BJ (cell line): ENCODE data around the gene CCDC107. TPM values are rescaled to one million over a fixed set of nuclear protein-coding genes. Genes with fewer than 3 reads are reported as not detected.

Experiments used
- CTCF ChIA-PET: fragments of 350-600 bp; formaldehyde crosslinking; extraction: SDS; loops from one replicate; lab custom pipeline; 2021; ENCODE audit warnings: antibody characterized with exemption, inconsistent platforms; lab: Yijun Ruan, JAX
- POLR2A ChIA-PET: fragments of 300-600 bp; sonication (Branson Sonifier 250); formaldehyde crosslinking; extraction: SDS; loops from one replicate; lab custom pipeline; 2021; ENCODE audit warnings: antibody characterized with exemption; lab: Charles Lee
- DNase-seq: peaks from one replicate; pipeline ENCODE4 v3.0.0-alpha.2; 2011; ENCODE audit warnings: low read depth
- H3K27me3 ChIP-seq: 2 replicates; pipeline ENCODE4 v1.6.0; 2011; ENCODE audit warnings: low read length; ENCODE audit not compliant: control insufficient read depth, insufficient read depth
- H3K36me3 ChIP-seq: 2 replicates; pipeline ENCODE4 v1.5.1; 2011; ENCODE audit warnings: low read length; ENCODE audit not compliant: control insufficient read depth, insufficient read depth
- H3K4me3 ChIP-seq: 2 replicates; pipeline ENCODE4 v1.5.1; 2011; ENCODE audit warnings: low read depth, mild to moderate bottlenecking, control low read depth, low read length
- CTCF ChIP-seq: IDR thresholded peaks from 2 replicates; pipeline ENCODE4 v1.5.1; 2011; ENCODE audit warnings: low read depth, mild to moderate bottlenecking, control low read depth, inconsistent platforms, low read length, moderate library complexity; ENCODE audit not compliant: insufficient read depth
- polyA plus RNA-seq: library from polyadenylated mRNA; depleted of rRNA; stranded (reverse); fragments of >200 nt; gene quantifications from 2 replicates; pipeline ENCODE4 v1.2.3, GENCODE V29; 2011

CCDC107 gene
- polyA plus RNA-seq, 1 experiment: 27.9 TPM

GRCh38 chr9:35650341-35651158 lies 7.5 kb upstream of the CCDC107 start, which contains the start of gene SIT1:
TSS of gene SIT1 (minus strand) at chr9:35650931. CDS start at chr9:35650853, 78 bp downstream.
- CTCF ChIA-PET: interaction anchor here (0.5 to 1.4 kb wide), 3 partner anchors 26 to 46 kb away, joined by 3 read pairs; no protein-coding TSS in a partner anchor

GRCh38 chr9:35651956-35652828 lies 5.9 kb upstream of the CCDC107 start:
- no peaks in the 10 kb centered on the region for H3K27me3 ChIP-seq
- no peak for DNase-seq
- no peaks in the 10 kb centered on the region for H3K36me3 ChIP-seq
- H3K4me3 ChIP-seq: no peak overlapping the region
- ChIA-PET POLR2A (no interaction called here), CTCF (interaction anchor here (1.7 kb wide), 1 partner anchor 44 kb away, joined by 9 read pairs; no protein-coding TSS in a partner anchor)
- no peak for TF ChIP-seq CTCF

More at GRCh38 chr9:35650341-35651158, 7.5 kb upstream of the CCDC107 start, which contains the start of gene SIT1:
- Histone ChIP-seq H3K36me3 (no peaks in the 10 kb centered on the region), H3K4me3 (no peak within 1 kb of the TSS), H3K27me3 (no peaks in the 10 kb centered on the region)
- no peak for TF ChIP-seq CTCF
- POLR2A ChIA-PET: no interaction called here
- DNase-seq: no peak

GRCh38 chr9:35652829-35653209 lies 5.3 kb upstream of the CCDC107 start:
- Histone ChIP-seq H3K4me3 (no peak overlapping the region), H3K36me3 (no peaks in the 10 kb centered on the region), H3K27me3 (no peaks in the 10 kb centered on the region)
- no peak for TF ChIP-seq CTCF
- CTCF ChIA-PET: interaction anchor here (1.7 kb wide), 1 partner anchor 43 kb away, joined by 9 read pairs; no protein-coding TSS in a partner anchor
- POLR2A ChIA-PET: no interaction called here
- no peak for DNase-seq

- TF ChIP-seq CTCF: no peak
- DNase-seq: no peak
- H3K27me3 ChIP-seq: no peaks in the 10 kb centered on the region
- CTCF ChIA-PET: interaction anchor here (1.7 kb wide), 1 partner anchor 42 kb away, joined by 9 read pairs; no protein-coding TSS in a partner anchor
- POLR2A ChIA-PET: no interaction called here
- no peaks in the 10 kb centered on the region for H3K36me3 ChIP-seq
- H3K4me3 ChIP-seq: no peak overlapping the region
Observed at GRCh38 chr9:35653611-35654010, 4.5 kb upstream of the CCDC107 start.
